Central memory CD4-positive, alpha-beta T cell (primary cell): ENCODE data around the gene TRUB2.
"Not testable (repeated sequence)": the region's sequence is repeated elsewhere in the genome, so short reads cannot be mapped to it uniquely, and the experiment has no call there.

Source experiments
- DNase-seq: peaks from one replicate; pipeline ENCODE4 v3.0.0; 2022

Gene TRUB2

DNA sequence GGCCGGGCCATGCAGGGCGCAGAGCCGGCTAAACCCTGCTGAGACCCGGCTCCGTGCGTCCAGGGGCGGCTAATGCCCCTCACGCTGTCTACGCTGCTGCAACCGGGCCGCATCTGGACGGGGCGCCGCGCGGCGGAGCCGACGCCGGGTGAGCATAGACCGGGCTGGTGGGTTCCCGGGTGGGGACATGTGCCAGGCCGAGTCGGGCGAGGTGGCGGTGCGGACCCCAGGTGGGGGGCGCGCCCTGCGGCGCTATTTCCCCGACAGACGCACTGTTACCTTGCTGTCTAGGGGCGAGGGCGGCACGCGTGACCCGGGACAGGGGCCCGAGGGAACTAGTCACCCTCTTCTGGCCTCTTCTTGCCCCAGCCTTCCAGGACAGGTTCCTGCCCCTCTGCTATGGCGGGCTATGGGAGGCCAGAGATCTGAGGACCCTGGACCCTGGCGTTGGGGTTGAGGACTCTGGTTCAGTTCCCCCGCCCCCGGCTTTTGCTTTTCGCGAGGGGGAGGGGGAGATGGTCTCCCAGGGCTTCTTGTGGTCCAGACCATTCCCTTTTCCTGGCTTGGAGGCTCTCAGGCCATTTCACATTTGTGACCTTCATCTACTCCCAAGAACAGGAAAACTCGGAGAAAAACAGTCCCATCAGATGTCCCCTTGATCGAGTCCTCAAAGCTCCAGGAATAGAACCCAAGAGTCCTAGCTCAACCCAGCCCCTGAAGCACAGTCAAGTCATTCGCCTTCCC lies 18.6 kb upstream of the TRUB2 start:
- DNase-seq = no peak

DNA sequence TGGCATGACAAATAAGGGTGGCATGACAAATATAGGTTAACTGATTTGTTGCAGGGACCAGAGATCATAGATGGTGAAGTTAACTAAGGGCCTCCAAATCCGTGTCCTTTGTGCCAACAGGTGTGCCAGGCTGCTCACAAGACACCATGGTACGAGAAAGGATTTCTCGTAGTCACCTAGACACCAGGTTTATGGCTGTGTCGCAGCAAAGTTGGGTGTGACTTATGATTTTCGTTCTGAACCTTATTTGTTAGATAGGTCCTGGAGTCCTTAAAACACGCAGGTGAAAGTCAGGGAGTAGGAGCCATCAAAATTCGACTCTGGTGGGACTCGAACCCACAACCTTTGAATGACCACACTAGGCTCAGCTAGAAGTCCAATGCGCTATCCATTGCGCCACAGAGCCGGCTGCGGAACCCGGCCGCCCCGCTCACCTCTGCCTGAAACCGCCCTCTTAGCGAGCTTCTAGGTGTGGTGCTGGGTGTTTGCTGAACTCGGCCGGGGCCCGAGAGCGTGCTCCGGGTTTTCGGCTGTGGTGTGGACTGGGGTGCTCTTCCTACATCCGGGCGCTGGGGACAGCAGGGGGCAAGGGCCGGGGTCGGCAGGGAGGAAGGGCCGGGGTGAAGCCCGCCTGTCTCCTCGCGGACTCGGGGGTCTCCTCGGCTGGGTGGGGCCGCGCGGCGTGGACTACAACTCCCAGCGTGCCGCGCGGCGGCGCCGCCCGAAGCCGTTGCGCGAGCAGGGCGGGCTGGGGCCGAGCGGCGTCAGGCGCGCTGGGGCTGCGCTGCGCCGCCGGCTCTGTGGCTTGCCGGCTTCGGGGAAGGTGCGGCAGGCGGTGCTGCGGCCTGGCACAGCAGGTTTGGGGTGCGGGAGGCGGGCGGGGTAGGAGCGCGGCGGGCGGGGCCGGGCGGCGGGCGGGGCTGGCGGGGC lies 17.8 kb upstream of the TRUB2 start, which contains the start of gene SLC27A4:
TSS of gene SLC27A4 (plus strand) at position 767 of the 930 bp plus-strand sequence. CDS start 2,606 bp downstream, outside the sequence.
- peak; percentile 84 for DNase-seq

DNA sequence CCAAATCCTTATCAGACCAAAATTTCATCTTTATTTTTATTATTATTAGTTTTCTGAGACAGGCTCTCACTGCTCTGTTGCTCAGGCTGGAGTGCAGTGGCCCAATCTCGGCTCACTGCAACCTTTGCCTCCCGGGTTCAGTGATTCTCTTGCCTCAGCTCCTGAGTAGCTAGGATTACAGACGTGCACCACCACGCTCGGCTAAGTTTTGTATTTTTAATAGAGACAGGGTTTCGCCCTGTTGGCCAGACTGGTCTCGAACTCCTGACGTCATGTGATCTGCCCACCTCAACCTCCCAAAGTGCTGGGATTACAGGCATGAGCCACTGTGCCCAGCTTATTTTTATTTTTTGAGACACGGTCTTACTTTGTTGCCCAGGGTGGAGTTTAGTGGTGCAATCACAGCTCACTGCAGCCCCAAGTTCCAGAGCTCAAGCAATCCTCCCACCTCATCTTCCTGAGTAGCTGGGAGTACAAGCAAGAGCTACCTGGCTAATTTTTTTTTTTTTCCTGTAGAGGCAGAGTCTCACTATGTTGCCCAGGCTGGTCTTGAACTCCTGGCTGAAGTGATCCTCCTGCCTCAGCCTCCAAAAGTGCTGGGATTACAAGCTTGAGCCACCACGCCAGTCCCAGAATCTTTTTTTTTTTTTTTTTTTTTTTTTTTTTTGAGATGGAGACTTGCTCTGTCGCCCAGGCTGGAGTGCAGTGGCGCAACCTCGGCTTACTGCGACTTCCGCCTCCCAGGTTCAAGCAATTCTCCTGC lies 16.8 kb upstream of the TRUB2 start:
- DNase-seq = not testable (repeated sequence)

DNA sequence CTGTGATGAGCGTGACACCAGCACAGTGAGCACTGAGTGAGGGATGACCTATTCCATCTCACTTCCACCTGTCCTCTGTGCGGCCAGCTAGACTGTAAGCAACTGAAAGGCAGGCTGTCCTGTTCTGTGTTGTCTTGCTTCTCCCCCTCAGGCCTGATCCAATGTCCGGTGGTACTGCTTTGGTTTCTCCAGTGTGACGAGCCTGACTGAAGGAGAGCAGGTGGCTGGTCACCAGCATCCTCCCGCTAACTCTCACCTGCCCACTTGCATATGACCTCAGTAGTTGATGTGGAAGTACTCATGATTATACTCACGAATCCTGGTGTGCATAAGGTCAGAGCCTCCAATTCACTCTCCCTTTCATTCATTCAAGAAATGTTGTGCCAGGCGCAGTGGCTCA lies 15.7 kb upstream of the TRUB2 start:
- DNase-seq = no peak

DNA sequence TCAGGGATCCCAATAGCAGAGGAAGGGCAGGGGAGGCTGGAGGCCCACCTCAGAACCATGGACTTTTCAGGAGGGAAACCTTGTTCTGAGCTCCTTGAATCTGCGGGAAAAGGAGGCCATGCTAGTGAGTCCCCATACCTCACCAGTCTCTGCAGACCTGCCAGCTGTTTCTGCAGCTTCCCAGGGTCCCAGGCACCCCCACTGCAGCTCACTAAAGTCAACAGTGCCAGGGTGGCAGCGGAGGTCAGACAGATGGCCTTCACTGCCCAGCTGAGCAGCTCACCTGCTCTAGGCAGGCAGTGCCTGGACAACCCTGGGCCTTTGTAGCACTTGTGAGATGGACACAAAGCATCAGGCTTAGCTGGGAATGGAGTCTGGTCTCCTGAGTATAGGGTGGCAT lies 13.7 kb upstream of the TRUB2 start:
- DNase-seq = no peak

DNA sequence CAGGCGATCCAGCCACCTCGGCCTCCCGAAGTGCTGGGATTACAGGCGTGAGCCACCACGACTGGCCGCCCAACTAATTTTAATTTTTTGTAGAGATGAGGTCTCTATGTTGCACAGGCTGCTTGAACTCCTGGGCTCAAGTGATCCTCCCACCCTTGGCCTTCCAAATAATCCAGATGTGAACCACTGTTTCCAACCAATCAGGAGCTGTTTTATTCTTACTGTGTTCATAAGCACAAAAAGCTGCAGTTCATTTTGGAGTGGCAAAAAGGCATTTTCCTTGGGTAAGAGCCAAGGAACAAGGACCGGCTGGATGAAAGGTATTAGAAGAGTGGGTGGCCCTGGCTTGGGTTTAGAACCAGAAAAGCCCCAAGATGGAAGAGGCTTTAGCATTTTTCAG lies 12.9 kb upstream of the TRUB2 start:
- no peak for DNase-seq

DNA sequence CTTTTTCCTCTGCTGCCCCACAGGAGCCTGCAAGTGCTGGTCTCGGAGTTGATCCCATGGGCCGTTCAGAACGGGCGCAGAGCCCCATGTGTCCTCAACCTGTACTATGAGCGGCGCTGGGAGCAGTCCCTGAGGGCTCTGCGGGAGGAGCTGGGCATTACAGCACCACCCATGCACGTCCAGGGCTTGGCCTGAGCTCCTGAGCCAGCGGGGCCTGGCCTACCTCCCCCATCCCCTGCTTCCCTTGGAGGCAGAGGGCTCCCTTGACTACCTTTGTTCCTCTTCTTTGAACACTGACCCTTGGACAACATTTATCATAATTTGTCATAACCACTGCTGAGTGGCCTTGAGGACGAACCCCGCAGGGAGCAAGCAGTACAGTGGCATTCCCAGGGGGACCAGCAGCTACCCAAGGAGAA lies 11.2 kb upstream of the TRUB2 start:
- no peak for DNase-seq

DNA sequence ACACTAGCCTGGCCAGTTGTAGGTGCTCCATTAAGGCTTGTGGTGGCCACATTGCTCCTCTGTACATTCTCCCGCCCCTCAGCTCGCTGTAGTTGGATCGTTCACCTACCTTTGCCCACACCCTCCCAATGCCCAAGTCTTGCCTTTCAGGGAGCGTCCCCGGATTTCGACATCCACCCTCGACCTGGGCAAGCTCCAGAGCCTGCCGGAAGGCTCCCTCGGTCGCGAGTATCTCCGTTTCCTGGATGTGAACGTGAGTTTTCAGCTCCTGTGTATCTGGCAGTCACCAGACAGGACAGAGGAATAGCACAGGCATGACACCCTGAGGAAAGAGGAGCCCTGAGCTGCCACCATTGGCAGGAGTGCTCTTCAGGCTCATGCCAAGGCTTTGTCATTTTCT lies 3.4 kb upstream of the TRUB2 start:
- DNase-seq = no peak

DNA sequence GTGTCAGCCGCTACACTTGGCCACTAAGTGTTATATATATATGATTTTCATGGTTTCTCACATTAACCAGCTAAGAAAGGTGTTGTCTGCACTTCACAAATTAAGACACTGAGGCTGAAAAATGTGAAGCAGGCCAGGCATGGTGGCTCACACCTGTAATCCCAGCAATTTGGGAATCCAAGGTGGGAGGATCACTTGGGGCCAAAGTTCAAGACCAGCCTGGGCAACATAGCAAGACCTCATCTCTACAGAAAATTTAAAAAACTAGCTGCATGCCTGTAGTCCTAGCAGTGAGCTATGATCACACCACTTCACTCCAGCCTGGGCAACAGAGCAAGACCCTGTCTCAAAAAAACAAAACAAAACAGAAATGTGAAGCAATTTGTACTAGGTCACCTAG lies 2.2 kb upstream of the TRUB2 start:
- no peak for DNase-seq

DNA sequence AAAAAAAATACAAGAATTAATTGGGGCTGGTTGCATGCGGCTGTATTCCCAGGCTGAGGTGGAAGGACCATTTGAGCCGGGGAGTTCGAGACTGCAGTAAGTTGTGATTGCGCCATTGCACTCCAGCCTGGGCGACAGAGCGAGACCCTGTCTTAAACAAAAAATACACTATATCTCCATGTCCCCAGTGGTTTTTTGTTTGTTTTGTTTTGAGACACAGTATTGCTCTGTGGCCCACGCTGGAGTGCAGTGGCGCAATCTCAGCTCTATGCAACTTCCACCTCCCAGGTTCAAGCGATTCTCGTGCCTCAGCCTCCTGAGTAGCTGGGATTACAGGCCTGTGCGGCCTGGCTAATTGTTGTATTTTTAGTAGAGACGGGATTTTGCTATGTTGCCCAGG lies 1.5 kb upstream of the TRUB2 start:
- DNase-seq = no peak

DNA sequence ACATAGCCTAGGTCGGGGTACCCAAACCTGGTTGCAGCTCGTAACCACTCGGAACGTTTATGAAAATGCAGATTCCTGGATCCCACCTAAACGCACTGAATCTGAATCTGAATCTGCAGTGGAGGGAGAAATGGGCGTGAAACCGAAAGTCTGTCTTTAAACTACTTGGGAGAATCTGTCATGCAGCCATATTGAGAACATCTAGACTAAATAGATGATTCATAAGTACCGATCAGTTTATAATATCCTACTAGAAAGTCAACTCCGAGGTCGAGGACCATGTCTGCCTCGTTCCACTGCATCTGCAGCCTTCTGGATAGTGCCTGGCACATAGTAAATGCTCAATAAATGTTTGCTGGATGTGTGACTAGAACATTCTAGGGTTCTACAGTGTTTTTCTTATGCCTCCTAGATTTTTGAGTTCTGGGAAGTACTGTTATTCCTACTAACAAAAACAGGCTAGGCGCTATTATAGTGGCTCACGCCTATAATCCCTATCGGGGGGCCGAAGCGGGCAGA lies 1.0 kb upstream of the TRUB2 start:
- DNase-seq = no peak

DNA sequence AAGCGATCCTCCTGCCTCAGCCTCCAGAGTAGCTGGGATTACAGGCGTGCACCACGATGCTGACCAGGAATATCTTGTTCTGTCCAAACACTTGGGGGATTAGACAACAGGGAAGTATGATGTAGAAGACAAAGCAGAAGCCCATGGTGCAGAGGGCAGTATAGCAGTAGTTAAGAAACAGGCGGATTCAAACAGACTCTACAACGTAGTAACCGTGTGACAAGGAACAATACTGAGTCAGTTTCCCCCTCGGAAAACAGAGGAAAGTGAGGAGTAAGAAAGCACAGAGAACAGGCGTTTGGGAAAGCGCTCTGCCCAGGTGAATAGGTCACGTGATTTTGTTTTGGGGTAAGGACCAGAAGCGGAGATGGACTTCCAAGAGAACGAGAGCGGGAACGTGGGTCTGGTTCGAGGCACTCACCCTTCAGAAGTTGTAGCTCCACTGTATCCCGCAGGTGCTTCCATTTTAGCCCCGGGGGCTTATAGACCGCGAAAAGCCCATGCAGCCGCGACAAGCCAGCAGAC lies 306 bp downstream of the TRUB2 start:
- DNase-seq = no peak

DNA sequence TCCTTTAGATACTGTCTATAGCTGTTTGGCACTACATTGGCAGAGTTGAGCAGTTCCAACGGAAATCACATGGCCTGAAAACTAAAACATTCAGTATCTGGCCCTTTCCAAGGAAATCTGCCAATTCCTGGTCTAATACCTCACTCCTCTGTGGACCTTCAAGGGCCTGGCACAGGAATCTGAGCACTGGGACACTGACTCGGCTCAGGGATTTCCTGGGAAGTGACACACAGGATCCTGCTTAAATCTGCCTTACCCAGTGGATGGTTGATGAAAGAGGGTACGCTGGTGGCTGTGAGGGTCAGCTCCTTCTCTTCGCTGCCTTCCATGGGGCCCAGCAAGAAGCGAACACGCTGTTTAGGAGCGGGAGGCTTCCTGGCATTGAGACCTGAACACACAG lies 904 bp downstream of the TRUB2 start:
- DNase-seq = no peak

DNA sequence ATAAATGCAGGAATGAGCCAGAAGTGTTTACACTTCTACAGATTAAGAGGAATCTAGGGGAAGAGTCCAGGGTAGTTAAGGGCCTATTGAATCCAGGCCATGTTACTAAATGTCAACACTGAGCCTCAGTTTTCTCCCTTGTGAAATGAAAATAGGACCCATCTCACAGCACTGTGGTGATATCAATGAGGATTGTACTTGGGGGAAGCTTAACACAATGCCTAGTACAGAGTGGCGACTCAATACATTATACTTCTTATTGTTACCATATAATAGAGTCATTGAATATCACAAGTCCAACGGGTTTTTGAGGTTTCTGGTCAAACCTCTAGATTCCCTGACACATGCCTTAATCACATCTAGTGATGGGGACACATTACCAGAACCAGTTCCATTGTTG lies 4.6 kb downstream of the TRUB2 start:
- no peak for DNase-seq

DNA sequence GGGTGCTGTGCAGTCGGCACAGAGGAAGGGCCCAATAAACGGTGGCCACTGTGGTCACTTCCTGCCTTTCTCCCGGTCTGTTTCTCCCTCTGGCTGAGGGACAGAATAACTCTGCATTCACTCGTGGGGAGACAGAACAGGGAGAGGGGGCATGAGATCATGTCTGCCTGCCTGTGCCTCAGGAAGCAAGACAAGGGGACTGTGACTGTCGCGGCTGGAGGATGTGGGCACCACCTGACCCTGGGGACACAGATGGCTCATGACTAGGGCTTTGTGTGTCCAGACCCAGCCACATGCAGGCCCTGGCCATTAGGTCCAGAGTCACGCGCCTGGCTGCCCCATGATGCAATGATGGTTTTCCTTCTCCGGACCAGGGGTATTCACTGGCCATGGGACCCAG lies 5.8 kb downstream of the TRUB2 start:
- no peak for DNase-seq

DNA sequence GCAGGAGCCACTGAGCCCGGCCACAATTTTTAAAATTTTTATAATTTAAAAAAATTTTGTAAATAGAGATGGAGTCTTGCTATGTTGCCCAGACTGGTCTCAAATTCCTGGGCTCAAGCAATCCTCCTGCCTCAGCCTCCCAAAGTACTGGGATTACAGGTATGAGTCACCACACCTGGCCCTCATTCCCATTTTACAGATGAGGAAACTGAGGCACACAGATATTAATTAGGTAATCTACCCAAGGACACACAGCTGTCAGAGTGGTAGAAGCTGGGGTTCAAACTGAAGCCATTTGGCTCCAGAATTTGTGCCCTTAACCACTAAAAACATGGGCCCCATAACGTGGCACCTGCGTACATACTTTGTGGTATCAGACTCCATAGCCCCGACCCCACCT lies 7.5 kb downstream of the TRUB2 start:
- DNase-seq = no peak

DNA sequence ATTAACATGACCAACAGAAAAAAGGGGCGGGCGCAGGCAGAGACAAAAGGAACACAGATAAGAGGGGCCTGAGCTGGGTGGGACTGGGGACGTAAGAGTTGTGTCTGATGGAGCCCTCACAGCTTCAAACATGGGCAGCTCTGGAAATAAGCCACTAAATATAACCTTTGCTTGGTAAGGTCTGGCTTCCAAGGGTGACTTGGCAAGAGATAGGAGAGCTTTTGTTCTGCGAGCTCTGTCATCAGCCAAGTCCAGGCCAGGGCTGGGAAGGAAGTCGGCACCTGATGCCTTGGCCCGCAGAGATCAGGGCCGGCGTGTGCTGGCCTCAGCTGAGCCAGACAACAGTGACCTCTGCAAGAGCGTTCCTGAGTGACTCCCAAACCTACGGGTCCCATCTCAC lies 11.8 kb downstream of the TRUB2 start:
- no peak for DNase-seq

DNA sequence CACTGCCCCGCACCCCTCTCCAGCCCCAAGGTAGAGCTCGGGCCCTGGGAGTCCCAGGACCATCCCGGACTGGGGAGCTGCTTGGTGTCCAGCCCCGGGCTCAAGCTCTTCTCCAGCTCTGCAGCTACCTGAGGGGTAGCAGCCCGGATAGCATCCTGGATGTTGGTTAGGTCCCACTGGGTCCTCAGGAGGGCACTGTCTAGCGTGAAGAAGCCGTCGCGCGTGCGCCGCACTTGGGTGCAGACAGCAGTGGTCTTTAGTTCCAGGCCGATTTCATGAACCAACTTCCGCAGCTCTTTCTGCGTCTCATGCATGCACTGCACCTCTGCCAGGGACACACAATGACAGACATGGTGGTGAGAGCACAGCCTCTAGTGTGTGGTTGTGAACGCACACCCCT lies 12.7 kb downstream of the TRUB2 start:
- no peak for DNase-seq

DNA sequence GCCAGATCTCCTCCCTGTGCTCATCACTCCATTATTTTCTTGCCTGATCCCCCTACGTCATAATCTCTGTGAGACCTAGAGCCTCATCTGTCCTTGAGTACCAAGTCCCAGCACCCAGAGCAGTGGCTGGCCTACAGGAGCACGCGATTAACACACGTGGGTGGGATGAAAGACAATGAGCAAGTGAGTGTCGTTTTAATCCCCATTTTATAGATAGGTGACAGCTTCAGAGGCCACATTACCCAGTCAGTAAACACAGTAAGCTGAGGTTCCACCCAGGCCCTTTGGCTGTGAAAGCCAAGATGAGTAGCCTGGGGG lies 17.3 kb downstream of the TRUB2 start:
- DNase-seq = no peak

DNA sequence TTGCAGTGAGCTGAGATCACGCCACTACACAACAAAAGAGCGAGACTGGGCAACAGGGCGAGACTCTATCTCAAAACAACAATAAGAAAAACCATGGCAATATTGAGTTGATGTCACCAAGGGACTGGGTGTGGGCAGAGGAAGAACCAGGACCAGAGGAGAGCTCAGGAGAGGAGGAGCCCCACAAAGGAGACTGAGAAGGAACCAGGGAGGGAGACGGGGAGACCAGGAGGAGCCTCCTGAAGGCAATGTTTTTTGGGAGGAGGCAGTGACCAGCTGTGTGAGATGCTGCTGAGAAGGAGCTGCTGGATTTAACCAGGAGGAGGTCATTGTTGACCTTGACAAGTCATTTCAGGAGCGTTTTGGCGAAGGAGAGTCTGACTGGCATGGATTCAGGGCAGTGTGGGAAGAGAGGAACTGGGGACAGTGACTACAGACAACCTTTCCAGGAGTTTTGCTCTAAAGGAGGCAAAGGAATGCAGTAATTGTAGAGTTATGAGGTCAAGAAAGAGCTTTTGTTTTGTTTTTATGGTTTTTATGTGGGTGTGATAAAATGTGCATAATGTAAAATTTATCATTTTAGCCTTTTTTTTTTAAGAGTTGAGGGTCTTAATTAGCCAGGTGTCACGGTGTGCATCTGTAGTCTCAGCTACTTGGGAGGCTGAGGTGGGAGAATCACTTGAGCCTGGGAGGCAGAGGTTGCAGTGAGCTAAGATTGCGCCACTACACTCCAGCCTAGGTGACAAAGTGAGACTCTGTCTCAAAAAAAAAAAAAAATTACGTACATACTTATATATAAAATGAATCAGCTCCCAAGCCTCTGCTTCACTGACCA lies 17.9 kb downstream of the TRUB2 start:
- no peak for DNase-seq

DNA sequence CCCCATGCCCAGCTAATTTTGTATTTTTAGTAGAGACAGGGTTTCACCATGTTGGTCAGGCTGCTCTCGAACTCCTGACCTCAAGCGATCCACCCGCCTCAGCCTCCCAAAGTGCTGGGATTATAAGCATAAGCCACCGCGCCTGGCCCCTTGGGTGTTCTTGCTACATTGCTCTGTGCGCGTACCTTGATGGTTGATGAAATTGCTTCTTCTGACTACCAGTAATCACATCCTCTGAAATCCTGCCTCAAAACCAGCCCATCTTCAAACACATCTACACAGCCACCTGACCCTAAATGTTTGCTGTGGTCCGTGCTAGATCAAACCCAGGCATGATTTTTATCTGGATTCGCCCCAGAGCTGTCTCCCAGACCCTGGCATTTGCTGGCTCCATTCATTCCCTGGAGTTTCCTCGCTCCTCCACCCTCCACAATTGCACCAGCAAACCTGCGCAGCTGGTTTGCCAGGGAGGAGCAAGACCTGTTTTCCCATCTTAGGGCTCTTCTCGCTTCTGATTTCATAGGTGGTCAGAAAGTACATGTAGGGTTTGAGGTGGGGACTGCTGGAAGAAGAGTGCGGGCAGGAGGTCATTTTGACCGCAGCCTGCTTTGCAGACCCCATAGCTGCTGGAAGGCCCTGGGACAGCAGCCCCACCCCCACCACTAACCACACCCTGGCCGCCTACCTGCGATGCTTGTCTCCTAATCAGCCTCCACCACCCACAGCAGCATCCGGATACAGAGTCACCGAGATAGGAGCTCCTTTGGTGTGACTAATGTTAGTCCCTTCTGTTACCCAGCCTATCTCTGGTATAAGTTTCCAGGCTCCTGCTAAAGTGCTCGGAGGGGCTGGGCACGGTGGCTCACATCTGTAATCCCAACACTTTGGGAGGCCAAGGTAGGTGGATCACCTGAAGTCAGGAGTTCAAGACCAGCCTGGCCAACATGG lies 23.4 kb downstream of the TRUB2 start:
- no peak for DNase-seq
